Stimulated activated CD4-positive, alpha-beta T cell treated with anti-CD3 and anti-CD28 coated beads, TNF-alpha, amount 100 ng/mL, for 48 hours (primary cell): ENCODE results near the gene ZNF385C.
A peak's percentile ranks its signal among the peaks of the same experiment; 100 is the strongest.

Experiments
- DNase-seq, 3 donors: peaks; one replicate each; pipeline ENCODE4 v3.0.0-alpha.2; 2020; ENCODE audit warnings: low read depth in 3 of 3

ZNF385C gene

DNA sequence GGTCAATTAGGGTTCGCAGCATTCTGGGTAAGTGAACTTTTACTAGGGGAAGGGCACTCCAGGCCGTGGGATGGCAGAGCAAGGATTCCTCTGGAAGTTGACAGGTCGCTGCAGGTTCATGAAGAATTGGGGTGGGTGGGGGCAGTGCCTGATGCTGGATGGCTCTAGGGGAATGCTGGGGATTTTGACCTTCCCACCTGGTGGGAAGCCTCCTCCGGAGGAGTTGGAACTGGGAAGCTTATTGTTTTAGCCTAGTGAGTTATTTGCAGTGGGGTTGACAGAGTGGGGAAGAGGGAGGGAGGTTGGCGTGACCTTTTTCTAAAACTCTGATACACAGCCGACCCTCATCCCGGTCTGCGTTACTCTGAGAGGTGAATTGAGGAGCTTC is 47.3 kb downstream of the ZNF385C start:
- DNase-seq, result no peak

DNA sequence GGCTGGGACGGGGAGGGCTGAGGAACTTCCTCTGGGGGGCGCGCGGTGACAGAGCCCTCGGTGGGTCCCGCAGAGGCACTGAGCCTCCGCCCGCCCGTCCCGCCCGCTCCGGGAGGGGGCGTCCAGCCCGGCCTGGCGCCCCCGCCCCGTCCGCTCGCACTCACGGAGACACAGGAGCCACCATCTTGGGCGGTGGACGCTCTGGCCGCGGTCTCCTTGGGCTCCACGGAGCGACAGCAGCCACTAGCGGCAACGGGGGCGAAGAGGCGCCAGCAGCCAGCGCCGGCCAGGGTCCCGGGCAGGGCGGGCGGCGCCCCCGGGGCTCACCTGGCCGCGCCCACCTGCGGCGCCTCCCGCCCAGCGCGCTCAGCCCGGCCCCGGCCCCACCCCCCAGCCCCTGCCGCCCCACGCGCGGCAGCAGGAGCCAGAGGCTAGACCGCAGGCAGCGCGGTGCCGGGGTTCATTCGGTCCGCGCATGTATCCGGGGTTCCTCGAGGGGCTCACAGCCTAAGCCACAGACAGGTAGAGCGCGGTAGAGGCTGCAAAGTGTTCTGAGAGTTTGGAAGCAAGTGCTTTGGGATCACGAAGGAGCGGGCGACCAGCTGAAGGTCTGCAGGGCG is 47.8 kb downstream of the ZNF385C start, which contains the start of gene C17orf113:
TSS of gene C17orf113 (minus strand) at position 209 of the 620 bp plus-strand sequence. CDS start 7,225 bp downstream, outside the sequence.
- DNase-seq, result peak in 1 of 3 donors; percentile 27

DNA sequence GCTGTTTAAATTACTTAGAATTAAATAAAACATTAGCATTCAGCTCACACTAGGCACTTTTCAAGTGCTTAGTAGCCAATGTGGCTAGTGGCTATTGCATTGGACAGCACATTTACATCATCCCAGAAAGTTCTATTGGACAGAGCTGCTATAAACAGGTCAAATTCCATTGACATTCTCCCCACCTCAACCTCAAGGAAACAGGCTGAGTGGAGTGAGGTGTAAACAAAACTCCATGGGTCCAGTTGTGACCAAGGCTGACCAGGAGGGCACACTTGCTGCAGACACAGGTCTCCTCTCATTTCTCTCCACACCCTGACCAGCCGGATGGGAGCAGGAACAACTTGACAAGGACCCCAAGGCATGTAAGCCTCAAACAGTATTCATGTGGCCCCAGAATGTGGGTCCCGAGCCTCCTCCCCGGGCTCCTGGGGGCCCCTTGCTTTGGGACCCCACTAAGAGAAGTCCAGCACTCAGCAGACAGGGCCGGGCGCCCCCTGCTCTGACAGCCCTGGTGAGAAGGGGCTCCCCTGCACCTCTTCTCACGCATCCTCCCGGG is 48.4 kb downstream of the ZNF385C start:
- no peak for DNase-seq

DNA sequence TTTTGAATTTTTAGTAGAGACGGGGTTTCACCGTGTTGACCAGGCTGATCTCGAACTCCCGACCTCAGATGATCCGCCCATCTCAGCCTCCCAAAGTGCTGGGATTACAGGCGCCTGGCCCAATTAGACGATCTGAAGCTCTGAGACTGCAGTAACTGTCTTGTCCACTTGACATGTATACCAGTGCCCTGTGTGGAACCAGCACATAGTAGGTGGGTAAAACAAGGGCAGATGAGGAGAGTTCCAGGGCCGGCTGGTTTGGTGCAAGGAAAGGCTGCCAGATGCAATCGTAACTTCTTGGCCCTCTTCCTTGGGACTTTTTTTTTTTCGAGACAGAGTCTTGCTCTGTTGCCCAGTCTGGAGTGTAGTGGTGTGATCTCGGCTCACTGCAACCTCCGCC is 50.9 kb downstream of the ZNF385C start:
- no peak for DNase-seq

DNA sequence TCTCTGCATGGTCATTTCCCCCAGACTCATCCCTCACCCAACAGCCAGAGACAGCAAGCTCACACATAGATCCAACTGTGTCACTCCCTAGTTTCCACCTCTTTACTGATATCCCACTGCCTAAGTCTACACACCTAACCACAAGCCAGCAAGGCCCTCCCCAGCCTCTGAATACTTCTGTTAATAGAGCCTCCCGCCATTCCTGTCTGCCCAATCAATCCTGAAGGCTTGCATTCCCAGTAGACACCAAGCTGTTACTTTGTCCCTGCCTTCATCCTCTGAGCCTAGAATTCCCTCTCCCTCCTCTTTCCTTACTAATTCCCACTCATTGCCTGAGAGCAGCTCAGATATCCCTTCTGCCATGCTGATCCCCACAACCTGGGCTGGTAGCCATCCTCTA is 52.6 kb downstream of the ZNF385C start:
- no peak for DNase-seq

DNA sequence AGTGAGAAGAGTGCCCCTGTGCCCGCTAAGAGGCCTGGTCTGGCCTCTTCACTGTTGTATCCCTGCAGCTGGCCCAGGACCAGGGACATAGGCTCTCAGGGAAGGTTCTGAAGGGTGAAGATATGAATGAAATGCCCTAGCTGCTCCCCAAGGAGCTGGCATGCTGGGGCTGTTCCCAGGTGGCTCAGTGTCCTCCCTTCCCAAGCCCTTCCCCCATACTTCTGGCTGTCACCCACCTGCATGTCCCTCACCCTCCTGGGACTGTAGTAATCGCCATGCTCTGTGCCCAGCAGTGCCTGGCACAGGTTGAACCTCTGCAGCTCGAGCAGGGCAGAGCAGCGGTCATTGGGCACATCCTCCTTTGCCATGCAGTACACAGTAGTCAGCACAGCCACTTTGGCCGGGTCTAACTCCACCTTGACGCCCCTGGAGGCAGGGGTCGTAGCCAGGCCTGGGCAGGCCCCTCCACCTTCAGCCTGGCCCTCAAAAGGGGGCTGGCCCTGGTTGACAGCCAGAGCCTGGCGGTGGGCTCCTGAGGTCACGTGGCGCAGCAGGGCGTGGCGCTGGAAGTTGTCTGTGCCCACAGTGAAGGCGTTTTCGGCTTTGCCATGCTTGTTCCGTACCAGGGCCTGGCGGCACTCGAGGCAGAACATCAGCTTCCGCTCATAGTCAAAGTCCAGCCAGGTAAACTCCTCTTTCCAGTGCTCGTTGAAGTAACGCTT is 55.5 kb downstream of the ZNF385C start:
- DNase-seq, result no peak

DNA sequence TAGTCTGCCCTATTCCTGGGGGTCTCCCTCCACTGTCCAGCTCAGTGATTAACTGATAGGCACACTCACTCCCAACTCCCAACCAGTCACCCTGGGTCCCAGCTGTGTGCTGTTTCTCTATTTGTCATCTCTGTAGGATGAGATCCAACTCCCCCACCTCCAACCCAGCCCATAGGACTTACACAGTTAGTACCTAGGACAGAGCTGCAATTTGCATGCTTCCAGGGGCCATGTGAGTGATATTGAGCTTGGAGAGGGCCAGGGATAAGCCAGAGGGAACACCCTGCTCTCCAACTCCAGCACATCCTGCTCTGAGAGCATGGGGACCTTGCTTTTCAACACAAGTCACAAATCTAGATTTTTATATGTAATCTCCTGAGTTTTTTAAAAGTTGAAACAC is 56.7 kb downstream of the ZNF385C start:
- no peak for DNase-seq

DNA sequence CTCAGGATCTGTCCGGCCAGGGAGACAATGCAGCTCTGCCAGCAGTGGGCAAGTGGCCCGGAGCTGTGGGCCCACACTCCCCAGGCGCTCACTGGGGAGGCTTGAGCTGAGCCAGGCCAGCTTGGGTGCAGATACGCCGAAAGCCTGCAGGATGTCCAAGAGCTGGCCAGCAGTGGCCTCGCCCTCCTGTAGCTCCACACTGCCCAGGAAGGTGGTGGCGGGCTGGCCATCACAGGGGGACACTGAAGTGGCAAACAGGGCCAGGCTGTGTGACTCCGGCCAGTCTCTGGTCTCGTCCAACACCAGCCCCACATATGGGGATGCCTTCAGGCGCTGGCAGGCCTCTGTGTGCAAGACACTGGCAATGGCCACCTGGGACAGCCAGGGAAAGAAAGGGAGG is 57.5 kb downstream of the ZNF385C start:
- no peak for DNase-seq

DNA sequence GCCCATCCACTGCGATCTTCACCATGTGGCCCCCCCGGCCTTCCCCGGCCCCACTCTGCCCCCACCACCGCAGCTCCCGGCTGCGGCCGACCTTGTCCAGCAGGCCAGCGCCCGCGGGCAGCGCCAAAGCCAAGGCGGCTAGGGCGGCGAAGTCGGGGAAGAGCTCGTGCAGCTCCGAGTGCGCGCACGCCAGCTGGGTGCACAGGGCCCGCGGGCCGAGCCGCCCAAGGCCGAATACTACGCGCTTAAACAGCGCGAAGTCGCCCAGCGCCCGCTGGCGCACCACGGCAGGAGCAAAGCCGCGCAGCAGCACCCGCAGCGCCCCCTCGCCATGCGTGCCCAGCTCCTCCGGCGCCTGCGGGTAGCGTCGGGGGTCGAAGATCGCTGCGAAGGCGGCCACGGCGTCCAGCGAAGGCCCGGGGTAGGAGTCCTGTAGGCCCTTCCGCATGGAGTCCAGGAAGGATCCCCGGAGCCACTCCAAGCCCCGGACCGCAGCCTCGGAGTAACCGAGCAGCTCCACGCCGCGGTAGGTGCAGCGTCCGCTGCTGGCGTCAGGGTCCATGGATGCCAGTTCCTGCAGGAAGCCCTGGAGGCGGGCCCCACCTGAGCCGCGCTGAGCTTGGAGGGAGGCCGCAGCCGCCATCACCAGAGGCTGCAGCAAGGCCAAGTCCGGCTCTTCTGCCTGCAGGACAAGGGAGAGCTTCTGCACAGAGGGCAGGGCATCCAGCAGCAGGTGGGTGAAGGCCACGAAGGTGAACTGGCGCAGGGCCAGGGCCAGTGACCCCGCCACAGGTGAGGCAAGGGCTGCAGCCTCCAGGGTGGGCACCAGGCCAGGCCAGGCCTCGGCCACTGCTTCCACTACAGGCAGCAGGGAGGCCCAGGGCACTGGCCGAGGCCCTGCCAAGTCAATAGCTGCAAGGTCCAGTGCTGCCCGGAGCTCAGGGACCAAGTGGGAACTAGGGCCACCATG is 58.2 kb downstream of the ZNF385C start:
- DNase-seq, result no peak

DNA sequence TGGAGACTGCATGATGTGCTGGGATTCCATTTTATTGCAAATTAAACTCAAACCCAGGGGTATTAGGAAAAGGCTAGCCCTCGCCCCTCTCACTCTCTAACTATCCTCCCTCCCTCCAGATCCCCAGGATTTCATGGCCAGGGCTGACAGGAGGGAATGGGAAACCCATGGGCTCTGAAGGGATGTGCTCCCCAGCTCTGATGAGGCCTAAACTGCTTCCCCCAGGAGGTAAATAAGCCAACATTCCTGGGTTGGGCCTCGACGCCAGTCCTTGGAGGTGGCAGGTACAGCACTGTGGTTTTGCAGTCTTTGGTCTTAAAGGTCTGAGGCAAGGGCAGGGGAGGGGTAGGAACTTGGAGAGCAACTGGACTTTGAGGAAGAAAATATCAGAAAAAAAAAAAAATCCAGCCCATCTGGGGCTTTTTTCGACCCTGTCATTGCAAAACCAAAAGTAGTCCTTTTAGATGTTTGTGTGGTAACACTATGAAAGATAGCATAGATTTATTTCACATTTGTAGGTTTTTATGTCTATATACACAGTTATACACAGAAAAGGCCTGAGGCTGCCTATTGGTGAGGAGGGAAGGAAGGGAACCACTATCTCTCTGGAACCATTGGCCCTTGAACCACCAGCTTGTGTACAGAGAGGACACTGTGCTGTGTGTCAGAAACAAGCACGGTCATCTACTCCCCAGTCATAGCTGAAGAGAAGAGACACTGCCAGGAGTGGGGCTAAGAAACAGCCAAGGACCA is 59.9 kb downstream of the ZNF385C start:
- no peak for DNase-seq

DNA sequence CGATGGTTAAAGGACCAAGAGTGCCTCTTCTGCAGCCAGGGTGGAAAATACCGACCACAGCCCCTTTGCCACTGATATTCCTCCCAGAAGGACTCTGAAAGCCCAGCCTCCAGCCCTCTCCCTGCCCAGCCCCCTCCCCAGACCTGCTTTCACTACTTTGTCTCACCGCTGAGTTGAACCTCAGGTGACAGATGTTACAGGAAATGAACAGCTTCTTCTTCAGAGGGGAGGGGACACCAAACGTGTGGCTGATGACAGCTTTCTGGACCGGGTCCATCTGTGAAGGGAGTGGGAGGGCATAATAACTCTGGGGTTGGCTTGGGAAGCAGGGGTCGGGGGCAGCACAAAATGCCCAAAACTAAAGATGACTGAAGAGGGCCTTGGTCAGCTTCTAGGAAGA is 64.2 kb downstream of the ZNF385C start:
- DNase-seq, result no peak

DNA sequence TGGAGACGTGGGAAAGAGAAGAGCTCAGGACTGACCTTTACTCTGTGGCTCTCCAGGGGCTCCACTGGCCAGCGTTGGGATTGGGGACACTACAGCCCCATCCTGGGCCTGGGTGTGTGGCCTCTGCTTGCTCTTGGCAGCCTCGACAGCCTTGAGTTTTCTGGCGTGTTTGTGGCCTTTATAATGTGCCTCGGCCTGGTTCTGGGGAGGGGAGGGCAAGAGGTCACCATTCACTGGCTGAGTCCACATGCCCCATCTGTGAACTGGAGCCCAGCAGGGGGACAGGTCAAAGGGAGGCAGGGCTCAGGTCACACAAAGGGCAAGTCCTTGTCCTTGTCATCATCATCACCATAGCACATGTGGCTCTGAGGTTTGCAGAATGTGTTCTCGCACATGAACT is 66.7 kb downstream of the ZNF385C start:
- DNase-seq, result no peak

DNA sequence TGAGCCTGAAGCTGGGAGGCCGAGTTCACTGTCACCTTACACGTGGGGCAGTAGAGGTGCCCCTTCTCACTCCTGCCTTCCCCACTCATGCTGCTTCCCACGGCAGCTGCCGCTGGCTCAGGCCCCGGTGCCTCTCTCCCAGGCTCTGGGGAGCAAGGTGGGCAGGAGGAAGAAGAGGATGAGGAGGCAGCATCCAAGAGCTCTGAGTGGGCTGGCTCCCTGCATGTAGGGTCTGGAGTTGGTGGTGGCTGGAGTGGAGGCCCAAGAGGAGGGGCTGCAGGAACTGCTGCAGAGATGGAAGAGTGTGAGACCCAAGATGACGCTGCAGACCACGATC is 69.5 kb downstream of the ZNF385C start:
- DNase-seq, result no peak

DNA sequence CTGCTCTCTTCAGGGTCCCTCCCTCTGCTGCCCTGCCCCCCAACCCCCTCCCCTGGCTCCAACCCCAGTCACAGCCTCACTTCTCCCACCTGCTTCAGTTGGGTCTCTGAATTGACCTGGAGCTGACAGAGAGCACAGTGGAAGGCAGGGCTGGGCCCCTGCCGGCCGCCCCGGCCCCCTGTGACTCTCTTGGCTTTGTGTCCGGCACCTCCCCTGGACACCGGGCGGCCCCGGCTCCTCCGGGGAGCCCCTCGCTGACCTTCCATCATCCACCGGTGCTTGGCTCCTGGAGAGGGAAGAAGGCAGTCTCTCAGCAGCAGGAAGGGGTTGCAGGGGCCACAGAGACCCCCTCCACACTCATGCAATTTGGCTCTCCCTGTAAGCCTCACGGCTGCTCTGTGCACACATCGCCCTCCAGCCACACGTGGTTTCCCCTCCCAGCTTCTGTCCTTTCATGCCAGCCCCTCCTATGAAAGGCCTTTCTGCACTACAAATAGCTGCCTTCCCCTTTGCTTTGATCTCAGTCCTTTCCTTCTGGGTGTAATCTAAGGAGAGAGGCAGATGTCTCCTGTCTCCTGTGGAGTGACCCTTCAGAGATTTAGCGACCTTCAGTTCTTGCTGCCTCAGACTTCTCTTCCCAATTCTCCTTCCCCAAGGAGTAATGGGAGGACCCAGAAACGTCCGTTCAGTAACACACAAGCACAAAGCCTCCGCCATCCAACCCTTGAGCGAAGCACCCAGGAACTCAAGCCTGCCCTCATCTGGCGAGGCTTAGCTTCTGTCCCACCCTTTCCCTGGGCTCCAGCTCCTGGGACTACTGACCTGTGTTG is 70.1 kb downstream of the ZNF385C start:
- no peak for DNase-seq

DNA sequence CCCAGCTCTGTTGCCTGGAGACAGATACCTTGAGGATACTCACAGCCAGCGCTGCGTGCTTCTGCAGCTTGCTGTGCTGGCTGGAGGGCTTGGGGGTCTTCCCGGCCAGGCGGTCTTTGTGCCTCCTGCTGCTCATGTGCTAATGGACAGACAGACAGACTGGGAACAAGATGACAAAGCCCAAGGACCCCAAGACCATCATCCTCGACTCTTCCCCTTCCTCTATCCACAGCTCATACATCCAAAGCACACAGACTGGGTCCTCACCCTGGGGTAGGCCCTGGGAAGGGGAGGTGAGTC is 70.7 kb downstream of the ZNF385C start:
- DNase-seq, result no peak

DNA sequence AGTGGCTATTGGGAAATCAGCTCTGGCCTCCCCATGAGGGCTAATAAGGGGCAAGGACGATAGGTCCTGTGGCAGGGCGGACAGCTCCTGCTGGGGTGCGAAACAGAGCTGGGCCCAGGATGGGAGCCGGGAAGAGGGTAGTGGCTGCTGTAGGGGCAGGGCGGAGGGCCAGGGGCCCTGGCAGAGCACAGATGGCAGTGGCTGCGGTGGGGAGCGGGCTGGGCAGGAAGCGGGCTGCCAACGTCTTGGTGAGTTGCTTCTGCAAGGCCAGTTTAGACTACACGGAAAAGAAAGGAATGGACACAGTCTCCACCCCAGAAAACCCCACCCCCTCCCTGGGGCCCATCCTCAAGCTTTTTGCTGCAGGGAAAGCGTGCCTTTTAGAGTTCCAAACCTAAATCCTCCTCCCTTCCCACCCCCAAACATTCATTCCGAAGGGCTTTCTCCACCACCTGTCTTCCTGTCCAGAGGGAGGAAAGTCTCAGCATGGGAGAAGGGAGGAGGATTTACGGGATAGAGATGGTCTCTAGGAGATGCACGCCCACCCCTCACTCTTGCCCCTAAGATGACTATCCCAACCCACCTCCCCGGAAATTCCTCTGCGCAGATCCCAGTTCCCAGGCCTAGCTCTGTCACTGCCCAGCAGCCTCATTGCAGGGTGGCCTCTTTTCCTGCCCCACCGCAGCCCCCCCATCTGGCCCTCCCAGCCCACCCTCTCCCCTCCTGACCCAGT is 71.2 kb downstream of the ZNF385C start:
- DNase-seq, result no peak

DNA sequence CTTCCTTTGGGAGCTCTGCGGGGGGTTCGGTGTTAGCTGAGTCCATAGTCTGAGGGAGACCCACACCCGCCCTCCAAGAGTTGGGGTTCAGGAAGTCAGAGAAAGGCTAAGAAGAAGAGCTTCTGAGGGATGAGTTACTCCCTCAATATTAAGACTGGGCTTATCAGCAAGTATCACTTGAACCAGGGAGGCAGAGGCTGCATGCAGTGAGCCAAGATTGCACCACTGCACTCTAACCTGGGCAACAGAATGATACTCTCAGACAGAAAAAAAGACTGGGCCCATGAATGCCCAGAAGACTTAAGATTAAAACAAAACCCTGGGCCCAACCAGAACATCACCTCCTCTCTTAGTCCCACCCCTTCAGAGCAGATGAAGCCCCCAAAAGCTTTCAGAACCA is 72.3 kb downstream of the ZNF385C start:
- no peak for DNase-seq

DNA sequence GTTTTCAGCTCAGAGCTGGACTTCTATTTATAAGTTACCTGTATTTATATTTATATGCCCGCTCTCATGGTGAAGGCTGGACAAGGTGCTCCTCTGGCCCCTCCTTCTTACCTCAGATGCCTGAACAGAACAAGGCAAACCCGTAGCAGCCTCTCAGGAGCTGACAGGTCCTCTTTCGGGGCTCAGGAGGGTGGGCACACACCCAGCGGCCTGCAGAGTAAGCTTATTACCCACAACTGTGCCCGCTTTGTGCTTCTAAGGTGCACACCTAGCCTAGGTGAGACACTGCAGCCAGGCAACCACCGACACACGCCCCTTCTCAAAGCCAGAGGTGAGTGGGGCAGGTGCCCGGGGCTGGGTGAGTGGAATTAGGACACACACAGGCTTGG is 73.1 kb downstream of the ZNF385C start:
- DNase-seq, result no peak

DNA sequence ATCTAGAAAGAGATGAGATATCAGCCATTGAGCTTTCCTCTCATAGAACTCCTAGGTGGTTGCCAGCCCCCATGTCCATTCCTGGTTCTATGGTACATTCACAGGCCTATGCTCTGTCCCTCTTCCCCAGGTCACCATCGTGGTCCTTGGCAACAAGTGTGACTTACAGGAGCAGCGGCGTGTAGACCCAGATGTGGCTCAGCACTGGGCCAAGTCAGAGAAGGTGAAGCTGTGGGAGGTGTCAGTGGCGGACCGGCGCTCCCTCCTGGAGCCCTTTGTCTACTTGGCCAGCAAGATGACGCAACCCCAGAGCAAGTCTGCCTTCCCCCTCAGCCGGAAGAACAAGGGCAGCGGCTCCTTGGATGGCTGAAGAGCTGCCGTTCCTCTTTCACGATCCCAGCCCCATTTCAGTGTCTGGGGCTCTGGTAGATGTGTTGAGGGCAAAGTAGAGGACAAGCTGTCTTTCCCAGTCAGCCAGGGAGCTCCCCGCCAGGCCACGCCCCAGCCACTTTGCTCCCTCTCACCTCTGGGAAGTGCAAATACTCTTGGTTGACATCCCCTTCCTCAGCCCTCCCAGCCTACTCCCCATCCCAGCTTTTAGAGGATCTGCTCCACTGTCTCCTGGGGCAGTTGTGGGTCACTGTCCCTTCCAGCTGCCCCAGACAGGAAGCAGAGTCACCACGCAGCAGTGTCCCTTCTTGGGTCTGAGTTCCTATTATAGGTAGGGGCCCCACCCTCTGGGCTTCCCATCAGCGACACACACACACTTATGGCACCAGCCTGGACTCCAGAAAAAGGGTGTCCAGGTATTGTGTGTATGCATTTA is 74.5 kb downstream of the ZNF385C start:
- DNase-seq, result no peak
